GM19372 (cell line): ENCODE measurements around the gene HS6ST1.

ENCODE experiments used
- ATAC-seq: cut with Tn5 transposase; IDR thresholded peaks from one replicate; pipeline ENCODE4 v1.9.1; 2021; ENCODE audit warnings: mild to moderate bottlenecking, low read depth, moderate library complexity; ENCODE audit not compliant: unreplicated experiment

The HS6ST1 gene, protein sequence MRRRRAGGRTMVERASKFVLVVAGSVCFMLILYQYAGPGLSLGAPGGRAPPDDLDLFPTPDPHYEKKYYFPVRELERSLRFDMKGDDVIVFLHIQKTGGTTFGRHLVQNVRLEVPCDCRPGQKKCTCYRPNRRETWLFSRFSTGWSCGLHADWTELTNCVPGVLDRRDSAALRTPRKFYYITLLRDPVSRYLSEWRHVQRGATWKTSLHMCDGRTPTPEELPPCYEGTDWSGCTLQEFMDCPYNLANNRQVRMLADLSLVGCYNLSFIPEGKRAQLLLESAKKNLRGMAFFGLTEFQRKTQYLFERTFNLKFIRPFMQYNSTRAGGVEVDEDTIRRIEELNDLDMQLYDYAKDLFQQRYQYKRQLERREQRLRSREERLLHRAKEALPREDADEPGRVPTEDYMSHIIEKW

DNA sequence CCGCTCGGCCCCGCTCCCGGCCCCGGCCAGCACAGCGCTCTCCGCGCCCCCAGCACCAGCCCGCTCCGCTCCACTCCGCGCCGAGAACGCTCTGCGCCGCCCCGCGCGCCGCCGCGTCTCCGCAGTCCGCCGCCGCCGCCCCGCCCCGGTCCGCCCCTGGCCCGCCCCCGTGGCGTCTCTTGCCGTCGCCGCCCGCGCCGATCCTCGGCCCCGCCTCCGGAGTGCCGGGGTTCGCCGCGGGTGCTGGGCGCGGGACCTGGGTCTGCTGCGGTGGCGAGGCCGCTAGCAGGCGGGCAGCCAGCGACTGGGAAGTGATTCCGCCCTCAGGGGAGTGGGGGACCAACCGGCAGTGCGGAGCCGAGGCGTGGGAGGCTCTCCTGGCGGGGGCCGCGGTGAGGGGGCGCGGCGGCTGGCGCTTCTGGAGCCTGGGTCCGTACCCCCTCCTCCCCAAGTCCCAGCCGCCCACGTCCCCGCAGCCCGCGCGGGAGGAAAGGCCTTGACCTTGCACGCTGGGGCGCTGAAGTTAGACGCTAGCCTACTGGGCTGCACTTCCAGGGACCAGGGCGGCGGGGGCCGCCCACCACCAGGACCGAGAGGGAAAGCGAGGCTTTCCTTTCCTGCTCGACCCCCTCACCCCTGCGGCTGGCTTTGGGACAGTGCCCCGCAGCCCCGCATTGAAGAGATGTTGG is at the start of gene HS6ST1:
Gene HS6ST1 (minus strand): TSS at position 93 of the 689 bp plus-strand sequence. CDS start 305 bp downstream, outside the sequence.
- ATAC-seq, result peak; percentile 61

DNA sequence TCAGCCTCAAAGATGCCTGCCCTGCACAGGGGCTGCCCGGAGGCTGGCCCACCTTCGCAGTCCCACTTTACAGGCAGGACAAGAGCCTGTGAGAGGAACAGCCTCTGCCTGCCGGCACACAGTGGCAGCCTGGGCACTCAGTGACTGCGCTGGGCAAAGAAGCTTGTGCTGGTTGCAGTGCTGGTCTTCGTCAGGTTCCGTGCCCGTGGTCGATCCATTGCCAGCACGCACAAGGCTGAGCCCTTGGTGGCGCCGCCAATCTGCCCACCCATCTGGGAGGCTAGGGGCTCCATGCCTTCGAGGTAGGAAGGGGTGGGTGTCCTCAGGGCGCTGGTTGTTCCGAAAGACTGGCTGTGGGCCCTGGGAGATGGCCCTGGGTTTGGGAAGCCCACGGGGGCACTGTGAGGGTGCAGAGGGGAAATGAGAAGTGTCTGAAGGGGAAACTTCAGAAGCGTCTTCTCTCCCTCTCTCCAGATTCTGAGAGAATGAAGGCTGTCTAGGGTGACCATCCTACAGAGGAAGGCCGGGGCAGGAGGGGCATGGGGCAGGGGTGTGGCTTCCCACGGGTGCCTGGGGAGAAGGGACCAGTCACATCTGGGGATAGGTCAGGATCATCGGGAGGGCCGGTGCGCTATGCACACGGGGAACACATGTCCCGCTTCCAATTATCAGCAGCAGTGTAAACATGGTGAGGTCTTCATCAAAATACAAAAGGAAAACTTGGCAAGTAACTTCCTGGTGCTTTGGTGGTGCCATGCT is 49.1 kb upstream of the HS6ST1 start:
- ATAC-seq, result no peak

DNA sequence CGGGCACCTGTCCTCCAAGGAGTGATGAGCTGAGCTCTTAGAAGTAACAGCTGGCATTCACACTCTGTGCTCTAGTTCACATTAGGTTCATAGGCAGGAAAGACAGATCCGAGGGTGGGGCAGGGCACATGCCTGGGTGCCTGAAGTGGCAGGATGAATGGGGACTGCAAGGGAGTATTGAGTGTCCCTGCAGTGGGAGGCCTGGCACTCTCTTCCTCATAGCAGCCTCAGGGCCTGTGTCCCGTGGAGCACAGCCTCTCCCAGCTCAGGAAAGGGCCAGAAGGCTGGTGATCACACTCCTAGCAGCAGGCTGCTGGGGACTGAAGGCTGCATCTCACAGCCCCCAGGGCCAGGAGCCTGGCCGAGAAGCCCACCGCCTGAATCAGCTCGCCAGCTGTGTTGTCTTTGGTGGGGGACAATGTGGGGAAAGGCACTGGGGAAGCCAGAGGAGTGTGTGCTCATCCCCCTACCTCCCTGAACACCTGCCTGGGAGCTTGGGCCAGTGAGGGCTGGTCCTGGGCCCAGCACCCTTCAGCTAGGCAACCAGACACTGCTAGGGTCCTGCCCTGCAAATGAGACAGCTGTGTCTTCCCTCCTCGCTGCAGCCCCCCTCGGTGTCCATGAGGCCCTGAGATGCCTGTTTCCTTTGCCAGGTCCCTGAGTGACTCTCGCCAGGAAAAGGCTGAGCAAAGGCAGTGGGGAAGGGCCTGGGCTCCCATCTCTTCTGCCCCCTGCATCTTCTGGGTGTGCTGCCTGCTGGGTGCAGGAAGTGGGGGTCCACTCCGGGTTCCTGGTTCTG is 48.2 kb upstream of the HS6ST1 start:
- no peak for ATAC-seq

DNA sequence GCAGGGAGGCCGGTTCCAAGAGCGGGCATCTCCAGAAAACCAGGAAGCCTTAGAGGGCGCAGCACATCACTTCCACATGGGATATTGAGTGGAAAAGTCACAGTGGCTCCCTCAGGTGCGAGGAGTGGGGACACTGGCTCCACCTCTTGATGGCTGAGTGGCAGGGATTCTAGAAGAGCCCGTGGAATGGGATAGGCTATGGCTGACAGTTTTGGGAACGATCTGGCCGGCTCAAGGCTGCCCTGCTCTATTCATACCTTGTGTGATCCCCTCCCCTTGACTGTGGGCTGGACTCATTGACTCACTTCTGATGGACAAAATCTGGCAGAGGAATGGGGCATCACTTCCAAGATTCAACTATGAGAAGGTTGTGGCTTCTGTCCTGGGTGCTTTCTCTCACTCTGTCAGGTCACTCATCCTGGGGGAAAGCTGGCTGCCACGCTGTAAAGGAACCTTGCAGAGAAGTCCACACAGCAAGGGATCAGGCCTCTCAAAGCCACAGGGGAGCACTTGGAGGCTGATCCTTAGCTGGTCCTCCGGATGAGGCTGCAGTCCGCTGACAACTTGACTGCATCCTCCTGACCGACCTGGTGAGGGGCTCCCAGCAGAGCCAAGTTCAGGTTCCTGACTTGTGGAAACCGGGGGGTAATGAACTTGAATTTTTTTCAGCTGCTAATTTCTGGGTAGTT is 46.7 kb upstream of the HS6ST1 start:
- no peak for ATAC-seq

DNA sequence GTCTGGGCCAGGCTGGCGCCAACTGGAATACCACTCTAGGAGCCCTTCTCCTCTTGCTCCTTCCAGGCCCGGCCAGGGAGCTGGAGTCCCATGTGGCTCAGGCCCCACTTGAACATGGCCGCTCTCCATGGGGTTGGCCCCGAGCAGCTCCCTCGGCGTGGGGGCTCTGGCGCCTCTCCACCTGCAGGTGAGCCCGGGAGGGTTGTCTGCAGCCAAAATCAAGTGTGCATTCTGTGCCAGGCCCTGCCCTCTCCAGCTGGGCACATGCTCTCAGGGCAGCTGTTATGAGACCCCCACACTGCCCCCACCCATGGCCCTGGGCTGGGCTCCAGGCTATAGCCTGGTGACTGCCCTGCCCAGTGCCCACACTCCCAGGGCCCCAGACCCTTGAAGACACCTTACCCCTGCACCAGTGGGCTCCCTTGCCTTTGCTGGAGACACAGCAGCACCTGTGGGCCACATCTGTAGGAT is 45.8 kb upstream of the HS6ST1 start:
- ATAC-seq, result no peak

DNA sequence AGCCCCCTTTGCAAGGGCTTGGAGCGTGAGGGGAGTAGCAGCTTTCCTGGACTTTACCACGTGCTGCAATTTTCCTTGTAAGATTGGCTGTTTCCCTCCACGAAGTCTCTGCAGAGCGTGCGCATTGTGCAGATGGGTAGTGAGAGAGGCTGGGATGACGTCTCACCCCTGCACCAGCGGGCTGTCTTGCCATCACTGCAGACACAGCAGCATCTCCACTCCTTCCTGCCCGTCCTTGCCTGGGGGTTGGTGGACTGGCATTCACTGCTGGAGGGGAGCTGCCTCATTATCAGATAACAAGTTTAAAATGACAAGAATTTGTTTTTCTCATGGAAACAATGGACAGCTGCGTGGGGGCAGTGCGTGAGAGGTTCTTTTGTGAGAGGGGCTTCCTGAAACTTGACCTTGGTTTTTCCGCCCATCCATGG is 45.3 kb upstream of the HS6ST1 start:
- no peak for ATAC-seq

DNA sequence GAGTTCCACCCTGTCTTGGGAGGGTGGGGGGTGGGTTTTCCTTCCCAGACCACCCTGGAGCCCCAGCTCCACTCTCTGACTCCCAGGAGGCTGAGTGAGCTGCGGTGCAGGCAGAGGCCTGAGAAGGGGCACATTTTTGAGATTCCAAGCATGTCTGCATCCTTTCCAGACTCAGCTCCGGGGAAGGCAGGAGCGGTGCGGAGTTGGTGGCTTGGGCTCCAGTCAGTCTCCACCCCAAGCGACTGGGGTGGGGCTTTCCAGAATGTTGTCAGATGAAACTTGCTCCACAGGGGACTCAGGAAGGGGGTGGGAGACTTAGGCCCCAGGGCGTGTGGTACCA is 44.2 kb upstream of the HS6ST1 start:
- ATAC-seq, result no peak

DNA sequence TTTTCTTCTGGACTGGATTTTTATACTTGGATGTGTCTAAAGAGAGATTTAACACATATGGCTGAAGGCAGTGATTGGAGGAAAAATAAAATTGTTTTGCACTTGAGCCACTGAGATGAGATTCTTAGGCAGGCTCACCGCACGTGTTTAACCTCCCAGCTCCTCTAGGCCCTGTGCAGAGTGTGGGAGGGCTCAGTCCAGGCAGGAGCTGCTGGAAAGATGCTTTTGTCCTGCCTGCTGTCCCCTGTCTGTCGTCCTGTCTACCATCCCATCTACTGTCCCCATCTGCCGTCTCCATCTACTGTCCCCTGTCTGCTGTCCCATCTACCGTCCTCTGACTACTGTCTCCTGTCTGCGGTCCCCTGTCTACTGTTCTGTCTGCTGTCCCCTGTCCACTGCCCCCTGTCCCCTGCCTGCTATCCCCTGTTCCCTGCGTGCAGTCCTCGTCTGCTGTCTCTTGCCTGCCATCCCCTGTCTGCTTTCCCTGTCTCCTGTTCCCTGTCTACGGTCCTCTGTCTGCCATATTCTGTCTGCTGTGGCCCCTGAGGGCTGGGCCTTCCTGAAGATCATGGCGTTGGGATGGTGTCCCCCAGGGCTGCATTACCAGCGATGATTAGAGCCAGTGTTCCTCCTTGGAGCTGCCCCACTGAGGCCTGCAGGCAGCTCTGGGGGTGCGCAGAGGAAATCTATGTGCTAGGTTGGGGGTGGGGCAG is 43.7 kb upstream of the HS6ST1 start:
- ATAC-seq, result no peak

DNA sequence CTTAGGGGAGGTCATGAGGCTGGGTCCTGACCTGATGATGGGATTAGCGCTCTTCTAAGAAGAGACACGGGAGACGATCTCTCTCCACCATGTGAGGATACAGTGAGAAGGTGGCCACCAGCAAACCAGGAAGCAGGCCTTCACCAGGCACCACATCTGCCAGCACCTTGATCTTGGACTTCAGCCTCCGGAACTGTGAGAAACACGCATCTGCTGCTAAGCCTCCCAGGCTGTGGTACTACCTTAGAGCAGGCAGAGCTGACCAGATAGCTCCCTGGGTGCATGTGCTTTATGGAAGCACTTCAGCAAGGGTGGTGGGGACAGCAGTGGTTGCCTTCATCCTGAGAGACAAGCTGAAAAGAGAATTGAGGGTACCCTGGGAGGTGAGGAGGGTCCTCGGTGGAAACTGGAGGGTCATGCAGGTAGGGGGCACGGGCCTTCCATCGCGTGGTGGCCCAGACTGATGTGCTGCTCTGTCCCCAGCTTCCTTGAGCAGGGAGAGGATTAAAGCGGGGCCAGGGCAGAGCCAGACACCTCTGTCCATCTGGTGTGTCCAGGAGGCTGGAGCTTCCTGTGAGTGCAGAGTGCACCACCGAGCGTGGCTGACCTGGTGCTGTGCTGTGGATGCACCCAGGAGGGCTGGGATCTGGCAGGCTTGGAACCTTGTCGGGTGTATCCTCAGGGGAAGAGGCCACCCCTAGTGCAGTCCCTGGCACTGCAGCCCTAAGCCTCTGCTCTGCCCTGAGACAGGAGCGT is 42.9 kb upstream of the HS6ST1 start:
- no peak for ATAC-seq

DNA sequence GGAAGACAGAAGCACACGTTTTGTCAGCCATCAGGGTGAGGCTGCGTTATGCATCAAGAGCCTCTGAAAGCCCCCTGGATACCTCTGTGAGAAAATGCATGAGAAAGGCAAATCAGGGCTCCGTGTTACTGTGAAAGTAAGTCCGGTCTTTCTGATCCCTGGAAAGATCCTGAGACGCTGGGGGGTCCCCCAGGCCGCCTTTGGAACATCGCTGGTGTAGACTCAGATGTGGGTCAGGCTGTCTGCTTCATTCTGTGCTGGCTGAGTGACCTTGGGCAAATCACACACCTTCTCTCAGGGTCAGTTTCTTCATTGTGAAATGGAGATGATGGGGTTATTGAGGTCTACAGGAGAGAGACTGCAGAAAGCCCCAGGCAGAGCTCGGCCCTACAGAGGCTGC is 42.0 kb upstream of the HS6ST1 start:
- ATAC-seq, result no peak

DNA sequence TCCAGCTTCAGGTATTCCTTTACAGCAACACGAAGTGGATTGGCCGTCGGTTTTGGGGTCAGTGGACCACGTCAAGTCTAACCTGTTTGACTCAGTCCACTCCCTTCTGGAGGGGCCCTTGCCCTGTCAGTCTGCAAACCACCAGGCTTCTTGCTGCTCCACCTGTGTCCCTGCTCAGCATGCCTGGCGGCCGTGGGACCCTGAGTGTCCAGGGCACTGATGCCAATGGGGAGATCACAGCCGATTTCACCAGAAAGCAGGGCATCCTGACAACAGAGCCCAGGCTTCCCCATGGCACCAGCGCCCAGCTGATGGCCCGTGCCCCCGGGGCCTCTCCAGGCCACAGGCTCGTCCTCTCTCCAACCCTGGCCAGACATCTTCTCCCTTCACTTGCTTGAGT is 41.2 kb upstream of the HS6ST1 start:
- ATAC-seq, result no peak

DNA sequence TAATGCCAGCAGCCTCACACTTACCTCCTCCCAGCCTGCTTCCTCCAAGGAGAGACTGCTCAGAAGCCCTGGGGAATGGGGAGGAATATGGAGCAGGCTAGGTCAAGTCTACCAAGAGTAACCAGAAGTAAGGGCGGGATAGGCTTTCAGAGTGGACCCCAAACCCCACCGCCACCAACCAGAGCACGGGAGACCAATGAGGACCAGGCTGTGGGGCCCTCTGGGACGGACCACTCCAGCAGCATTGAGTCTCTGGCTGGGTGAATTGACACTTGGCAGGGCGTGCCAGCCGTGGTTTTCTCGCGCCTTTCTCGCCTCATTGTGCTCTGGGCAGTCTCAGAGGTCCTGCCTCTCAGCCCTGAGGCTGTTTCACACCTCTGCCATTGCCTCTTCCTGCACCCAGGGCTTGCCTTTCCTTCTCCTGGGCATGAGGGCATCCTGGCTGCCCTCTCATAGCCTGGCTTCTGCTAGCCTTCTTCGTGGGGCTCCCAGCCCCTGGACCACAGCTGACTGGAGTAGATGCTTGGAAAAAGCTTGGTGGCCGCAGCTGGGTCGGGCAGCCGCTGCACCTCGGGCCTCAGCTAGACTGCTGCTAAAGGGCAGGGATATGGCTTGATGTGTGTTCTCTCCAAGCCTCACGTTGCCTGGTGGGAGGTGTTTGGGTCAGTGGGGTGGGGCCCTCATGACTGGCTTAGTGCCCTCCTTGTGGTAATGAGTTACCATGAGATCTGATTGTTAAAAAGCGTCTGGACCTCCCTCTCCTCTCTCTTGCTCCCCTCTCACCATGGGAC is 40.5 kb upstream of the HS6ST1 start:
- no peak for ATAC-seq

DNA sequence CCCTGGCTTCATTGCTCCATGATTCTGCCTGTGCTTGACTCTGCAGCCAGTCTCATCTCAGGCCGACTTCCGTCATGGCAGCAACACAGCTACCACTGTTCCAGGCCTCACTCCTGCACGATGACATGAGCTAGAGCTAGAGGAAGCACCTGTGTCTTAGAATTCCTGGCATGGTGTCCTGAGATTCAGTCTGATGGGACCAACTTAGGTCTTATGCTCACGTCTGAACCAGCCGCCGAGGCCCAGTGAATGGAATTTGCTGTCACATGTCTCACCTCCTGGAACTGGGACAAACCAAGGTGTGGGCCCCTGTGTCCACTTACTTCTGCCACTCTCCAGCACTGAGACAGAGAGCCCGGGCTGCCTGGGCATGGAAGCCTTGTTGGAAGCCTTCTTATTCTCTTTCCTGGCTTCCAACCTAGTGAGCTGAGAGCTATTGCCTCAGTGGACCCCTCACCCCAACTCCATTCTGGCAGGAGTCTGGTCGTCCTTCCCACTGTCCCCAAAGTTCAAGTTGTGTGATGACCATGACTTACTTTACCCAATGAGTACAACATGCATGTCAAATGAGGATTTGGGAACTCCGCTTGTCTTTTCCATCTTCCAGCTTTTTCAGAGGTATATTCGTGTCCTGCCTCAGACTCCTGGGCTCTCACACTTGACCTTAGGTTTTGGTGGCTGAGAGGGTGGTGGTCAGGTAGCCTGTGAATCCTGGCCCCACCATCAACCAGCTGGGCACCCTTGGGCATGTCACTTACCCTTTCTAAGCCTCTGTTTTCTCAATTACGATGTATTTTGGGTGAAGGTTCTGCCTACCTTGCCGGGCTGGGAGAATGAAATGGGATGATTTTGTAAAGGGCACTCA is 39.1 kb upstream of the HS6ST1 start:
- ATAC-seq, result no peak

DNA sequence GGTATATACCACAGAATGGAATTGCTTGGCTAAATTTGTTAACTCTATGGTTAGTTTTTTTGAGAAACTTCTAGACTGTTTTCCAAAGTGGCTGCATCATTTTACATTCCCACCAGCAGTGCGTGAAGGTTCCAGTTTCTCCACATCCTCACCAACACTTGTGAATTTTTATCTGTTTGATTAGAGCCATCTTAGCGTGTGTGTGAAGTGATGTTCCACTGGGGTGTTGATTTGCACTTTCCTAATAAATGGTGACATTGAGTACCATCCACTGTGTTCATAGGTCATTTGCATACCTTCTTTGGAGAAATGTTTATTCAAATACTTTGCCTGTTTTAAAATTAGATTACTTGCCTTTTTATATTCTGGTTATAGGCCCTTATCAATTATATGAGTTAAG is 37.5 kb upstream of the HS6ST1 start:
- no peak for ATAC-seq

DNA sequence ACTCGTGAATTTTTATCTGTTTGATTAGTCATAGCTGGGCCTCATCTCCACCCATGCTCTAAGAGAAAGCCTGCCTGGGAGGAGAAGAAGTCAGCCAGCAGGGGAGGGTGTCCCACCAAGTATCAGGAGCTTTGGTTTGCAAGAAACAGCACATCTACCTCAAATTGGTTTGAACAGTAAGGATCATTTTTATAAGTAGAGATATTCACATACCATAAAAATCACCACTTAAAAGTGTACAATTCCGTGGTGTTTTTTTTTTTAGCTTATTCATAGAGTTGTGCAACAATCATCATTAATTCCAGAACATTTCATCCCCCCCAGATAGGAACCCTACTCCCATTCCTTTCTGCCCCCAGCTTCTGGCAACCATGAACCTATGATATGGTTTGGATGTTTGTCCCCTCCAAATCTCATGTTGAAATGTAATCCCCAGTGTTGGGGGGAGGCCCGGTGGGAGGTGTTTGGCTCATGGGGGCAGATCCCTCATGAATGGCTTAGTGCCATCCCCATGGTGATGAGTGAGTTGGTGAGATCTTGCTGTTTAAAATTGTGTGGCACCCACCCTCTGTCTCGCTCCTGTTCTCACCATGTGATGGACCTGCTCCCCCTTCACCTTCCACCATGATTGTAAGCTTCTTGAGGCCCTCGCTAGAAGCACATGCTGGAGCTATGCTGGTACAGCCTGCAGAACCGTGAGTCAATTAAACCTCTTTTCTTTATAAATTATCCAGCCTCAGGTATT is 36.2 kb upstream of the HS6ST1 start:
- ATAC-seq, result no peak

DNA sequence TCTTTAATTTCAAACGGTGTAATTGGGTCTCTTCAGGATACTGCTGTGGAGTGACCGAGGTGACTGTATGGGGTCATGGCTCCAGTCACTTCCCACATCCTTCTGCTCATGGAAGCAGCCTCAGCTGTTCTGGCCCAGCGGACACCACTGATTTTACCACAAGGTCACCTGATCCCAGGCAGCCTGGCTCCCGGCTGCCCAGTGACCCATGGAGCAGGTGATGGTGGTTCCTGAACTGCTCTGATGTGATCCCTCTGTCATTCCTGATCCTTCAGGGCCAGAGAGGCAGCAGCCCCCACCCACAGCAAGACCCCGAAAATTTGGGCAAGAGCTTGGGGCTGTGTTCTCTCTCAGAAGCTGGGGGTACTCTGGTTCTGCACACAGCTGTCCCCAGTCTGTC is 35.5 kb upstream of the HS6ST1 start:
- ATAC-seq, result no peak
